ENCODE measurements around the gene GOLGA6D. TPM values are rescaled to one million over a fixed set of nuclear protein-coding genes. Genes with fewer than 3 reads are reported as not detected.
"Not testable (repeated sequence)": the region's sequence is repeated elsewhere in the genome, so short reads cannot be mapped to it uniquely, and the experiment has no call there.

Gene GOLGA6D
- total and polyA plus RNA-seq, 2 of the 4 experiments (the other 2 are of a cell fraction) = not detected

DNA sequence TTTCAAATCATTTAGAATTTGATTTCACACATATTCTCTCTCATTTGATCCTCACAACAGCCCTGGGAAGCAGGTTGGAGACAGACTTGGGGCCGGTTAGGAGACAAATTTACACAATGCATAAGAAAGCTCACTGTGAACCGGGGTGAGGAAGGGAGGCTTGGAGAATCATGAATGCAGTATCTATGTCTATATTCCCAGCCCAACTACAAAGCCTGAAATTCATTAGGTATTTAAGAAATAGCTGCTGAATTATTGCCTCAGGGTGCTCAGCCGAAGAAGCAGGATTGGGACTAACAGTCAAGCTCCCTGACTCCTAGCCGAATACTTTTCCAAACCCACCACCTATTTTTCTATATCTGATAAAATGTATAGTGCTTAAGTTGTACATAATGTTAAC lies 32.9 kb upstream of the GOLGA6D start:
- Histone ChIP-seq H3K14ac (replicated peaks; ENCODE audit: low read depth, low read length) (no peak overlapping the region), H2BK5ac (ENCODE audit: low read depth, low read length, poor library complexity, severe bottlenecking) (no peak overlapping the region), H3K79me1 (ENCODE audit: low read depth in 1 of 2, low read length in 2 of 2) (no peaks in the 10 kb centered on the region), H3K4me2 (ENCODE audit: low read depth, low read length) (no peak overlapping the region), H3K56ac (ENCODE audit: extremely low read depth, insufficient read depth, low read length) (no peak overlapping the region), H4K8ac (ENCODE audit: low read depth in 2 of 2, low read length in 2 of 2) (no peak overlapping the region), H2BK120ac (ENCODE audit: low read depth, low read length) (no peak overlapping the region), H3K4me3 (ENCODE audit: insufficient read depth, low read depth, low read length) (no peak overlapping the region), H3K18ac (ENCODE audit: low read depth, low read length) (no peak overlapping the region), H2AK9ac (replicated peaks; ENCODE audit: low read depth, low read length, poor library complexity) (no peak overlapping the region), H4K91ac (ENCODE audit: insufficient read depth, low read depth, low read length) (no peak overlapping the region), H4K5ac (ENCODE audit: low read depth, low read length) (no peak overlapping the region), H2BK15ac (ENCODE audit: low read depth, low read length) (no peak overlapping the region), H4K20me1 (ENCODE audit: insufficient read depth, low read length) (no peaks in the 10 kb centered on the region), H3K9ac (ENCODE audit: low read depth, low read length) (no peak overlapping the region), H3K27me3 (ENCODE audit: control insufficient read depth, insufficient read depth, low read length) (peaks cover 44% of the 10 kb centered on the region), H3K4ac (ENCODE audit: low read depth, low read length) (no peak overlapping the region), H2AFZ (replicated peaks; ENCODE audit: low read length, poor library complexity) (no peak overlapping the region), H2AK5ac (ENCODE audit: low read depth, low read length) (no peak overlapping the region), H3K36me3 (ENCODE audit: control insufficient read depth, insufficient read depth, low read length) (no peaks in the 10 kb centered on the region), H3K23ac (ENCODE audit: low read depth, low read length) (no peak overlapping the region), H3K9me1 (ENCODE audit: insufficient read depth, low read length) (no peaks in the 10 kb centered on the region), H3K27ac (ENCODE audit: insufficient read depth, low read length) (no peak overlapping the region), H3K4me1 (ENCODE audit: control insufficient read depth, insufficient read depth, low read length) (no peaks in the 10 kb centered on the region), H2BK20ac (ENCODE audit: low read depth, low read length) (no peak overlapping the region), H3K9me3 (ENCODE audit: control insufficient read depth, insufficient read depth, low read length) (no peaks in the 10 kb centered on the region)
- ChIA-PET POLR2A (ENCODE audit: unreplicated experiment) (no interaction called here), CTCF (no interaction called here)
- intact Hi-C loops (cut with micrococcal nuclease) = loop anchor here (10.0 kb wide), 1 partner anchor 55 kb away; no protein-coding TSS in a partner anchor
- dilution Hi-C loops (cut with HindIII; ENCODE audit: low sequenced_read_pairs, unreplicated experiment) = no loop called here
- no peak for DNase-seq
- TF ChIP-seq SMC3 (IDR thresholded peaks at IDR 0.05; ENCODE audit: low read depth, low read length) (no peak), MXI1 (IDR thresholded peaks at IDR 0.05; ENCODE audit: borderline replicate concordance, low read depth, low read length) (no peak), CHD1 (IDR thresholded peaks at IDR 0.05; ENCODE audit: low read depth, low read length) (no peak), NFE2L2 (IDR thresholded peaks at IDR 0.05; ENCODE audit: low read depth, low read length) (no peak), BHLHE40 (IDR thresholded peaks at IDR 0.05; ENCODE audit: low read depth, low read length) (no peak), ELK1 (IDR thresholded peaks at IDR 0.05; ENCODE audit: borderline replicate concordance, low read depth, low read length) (no peak), MAFK (IDR thresholded peaks at IDR 0.05; ENCODE audit: low read depth, low read length) (no peak), FOS (IDR thresholded peaks at IDR 0.05; ENCODE audit: low read depth, low read length) (no peak)
- no CpG with 5 or more reads among the region's 4 CpGs for WGBS, 2 experiments (ENCODE audit: extremely low coverage in 2 of 2, insufficient read length in 1 of 2)
- no peak for ATAC-seq (ENCODE audit: low read depth)
- no TSS peak for BruUV-seq (replicated peaks)
- in situ Hi-C loops (cut with MboI; ENCODE audit: low sequenced_read_pairs) = no loop called here

DNA sequence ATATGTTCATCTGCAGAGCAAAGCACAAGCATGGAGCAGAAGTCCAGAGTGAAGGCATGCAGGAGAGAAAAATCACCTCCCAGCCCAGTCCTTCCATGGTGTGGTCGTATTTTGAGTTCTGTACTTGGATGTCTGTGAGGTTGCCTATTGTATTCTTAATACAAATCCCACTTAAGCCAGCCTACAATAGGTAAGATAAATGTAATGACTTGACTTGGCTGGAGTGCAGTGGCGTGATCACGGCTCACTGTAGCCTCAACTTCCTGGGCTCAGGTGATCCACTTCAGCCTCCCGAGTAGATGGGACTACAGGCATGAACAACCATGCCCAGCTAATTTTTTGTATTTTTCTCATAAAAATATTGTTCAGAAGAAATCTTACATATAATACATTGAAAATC lies 31.3 kb upstream of the GOLGA6D start:
- H3K4me1 ChIP-seq (ENCODE audit: control insufficient read depth, insufficient read depth, low read length); CTCF ChIA-PET; ATAC-seq (ENCODE audit: low read depth); H3K56ac ChIP-seq (ENCODE audit: extremely low read depth, insufficient read depth, low read length); H4K91ac ChIP-seq (ENCODE audit: insufficient read depth, low read depth, low read length); DNase-seq; H4K8ac ChIP-seq (ENCODE audit: low read depth in 2 of 2, low read length in 2 of 2); H3K4ac ChIP-seq (ENCODE audit: low read depth, low read length); H2BK20ac ChIP-seq (ENCODE audit: low read depth, low read length); H2BK120ac ChIP-seq (ENCODE audit: low read depth, low read length); H3K18ac ChIP-seq (ENCODE audit: low read depth, low read length); H3K36me3 ChIP-seq (ENCODE audit: control insufficient read depth, insufficient read depth, low read length); BruUV-seq (replicated peaks); H3K4me3 ChIP-seq (ENCODE audit: insufficient read depth, low read depth, low read length); H2BK5ac ChIP-seq (ENCODE audit: low read depth, low read length, poor library complexity, severe bottlenecking); H3K23ac ChIP-seq (ENCODE audit: low read depth, low read length); POLR2A ChIA-PET (ENCODE audit: unreplicated experiment); H4K5ac ChIP-seq (ENCODE audit: low read depth, low read length); H2AK5ac ChIP-seq (ENCODE audit: low read depth, low read length); intact Hi-C loops (cut with micrococcal nuclease); H3K9me1 ChIP-seq (ENCODE audit: insufficient read depth, low read length); H3K9ac ChIP-seq (ENCODE audit: low read depth, low read length); H3K9me3 ChIP-seq (ENCODE audit: control insufficient read depth, insufficient read depth, low read length); H2BK15ac ChIP-seq (ENCODE audit: low read depth, low read length); H3K4me2 ChIP-seq (ENCODE audit: low read depth, low read length); H2AK9ac ChIP-seq (replicated peaks; ENCODE audit: low read depth, low read length, poor library complexity); dilution Hi-C loops (cut with HindIII; ENCODE audit: low sequenced_read_pairs, unreplicated experiment); H3K79me1 ChIP-seq (ENCODE audit: low read depth in 1 of 2, low read length in 2 of 2); H3K14ac ChIP-seq (replicated peaks; ENCODE audit: low read depth, low read length); H4K20me1 ChIP-seq (ENCODE audit: insufficient read depth, low read length); H3K27ac ChIP-seq (ENCODE audit: insufficient read depth, low read length); in situ Hi-C loops (cut with MboI; ENCODE audit: low sequenced_read_pairs); H2AFZ ChIP-seq (replicated peaks; ENCODE audit: low read length, poor library complexity): not testable (repeated sequence)
- H3K27me3 ChIP-seq (ENCODE audit: control insufficient read depth, insufficient read depth, low read length) = peaks cover 39% of the 10 kb centered on the region
- no CpG with 5 or more reads among the region's 4 CpGs for WGBS, 2 experiments (ENCODE audit: extremely low coverage in 2 of 2, insufficient read length in 1 of 2)
